GM18907 (cell line): ENCODE data around the gene CD38.
"Not testable (repeated sequence)": the region's sequence is repeated elsewhere in the genome, so short reads cannot be mapped to it uniquely, and the experiment has no call there.

Source experiments
- ATAC-seq: cut with Tn5 transposase; IDR thresholded peaks from one replicate; pipeline ENCODE4 v1.9.1; 2021; ENCODE audit warnings: mild to moderate bottlenecking, moderate library complexity; ENCODE audit not compliant: unreplicated experiment

CD38 gene

GRCh38 chr4:15794905-15795304 lies 16.8 kb downstream of the CD38 start:
- ATAC-seq: peak; percentile 51

GRCh38 chr4:15797320-15797719 lies 19.2 kb downstream of the CD38 start:
- ATAC-seq: no peak

DNA sequence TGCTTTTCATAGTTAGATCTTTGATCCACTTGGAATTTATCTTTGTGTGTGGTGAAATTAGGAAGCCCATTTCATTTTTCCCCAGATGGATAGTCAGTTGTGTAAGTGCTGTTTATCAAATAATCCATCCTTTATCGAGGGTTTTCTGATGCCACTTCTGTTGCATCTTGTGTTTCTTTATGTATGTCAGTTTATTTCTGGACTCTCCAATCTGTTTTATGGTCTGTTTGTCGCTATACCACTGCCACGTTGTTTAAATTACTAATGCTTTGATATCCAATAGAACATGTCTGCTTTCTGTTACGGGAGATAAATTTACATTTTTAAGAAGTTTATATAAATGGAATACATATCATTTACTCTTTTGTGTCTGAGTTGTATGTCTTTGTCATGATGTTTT lies 21.0 kb downstream of the CD38 start:
- no peak for ATAC-seq

GRCh38 chr4:15799701-15800100 lies 21.6 kb downstream of the CD38 start:
- no peak for ATAC-seq

GRCh38 chr4:15802497-15802896 lies 24.4 kb downstream of the CD38 start:
- ATAC-seq: not testable (repeated sequence)

GRCh38 chr4:15805583-15806517 lies 27.7 kb downstream of the CD38 start:
- peak; percentile 33 for ATAC-seq

- ATAC-seq: peak; percentile 91
Measured at GRCh38 chr4:15809058-15809457, 30.9 kb downstream of the CD38 start.

- ATAC-seq: peak; percentile 21
Measured at GRCh38 chr4:15809466-15809865, 31.3 kb downstream of the CD38 start.

DNA sequence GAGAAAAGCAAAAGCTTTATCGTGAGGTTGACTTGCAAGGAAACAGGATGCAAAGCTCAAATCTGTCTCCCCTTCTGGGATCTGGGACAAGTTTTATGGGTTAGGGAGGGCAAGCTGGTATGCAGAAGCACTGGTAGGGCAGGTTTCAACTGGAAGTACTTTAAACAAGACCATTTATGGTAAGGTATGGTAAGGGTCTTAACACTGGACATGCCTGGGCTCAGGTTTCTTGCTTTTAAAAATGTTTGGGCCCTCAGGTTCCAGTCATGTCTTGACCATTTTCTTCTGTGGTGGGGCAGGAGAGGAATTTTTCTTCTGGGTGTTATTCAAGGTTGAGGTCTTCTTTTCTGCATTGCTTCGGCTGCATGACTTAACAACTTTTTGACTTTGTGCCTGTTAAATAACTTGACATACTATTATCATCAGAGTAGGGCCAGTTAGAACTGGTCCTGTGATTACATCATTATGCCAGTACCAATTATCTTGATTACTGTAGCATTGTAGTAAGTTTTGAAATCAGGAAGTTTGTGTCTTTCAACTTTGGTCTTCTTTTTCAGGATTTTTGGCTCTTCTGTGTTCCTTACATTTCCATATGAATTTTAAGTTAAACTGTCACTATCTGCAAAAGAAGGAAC lies 33.7 kb downstream of the CD38 start:
- ATAC-seq: no peak

GRCh38 chr4:15832523-15833451 lies 54.7 kb downstream of the CD38 start:
- no peak for ATAC-seq

GRCh38 chr4:15833801-15834200 lies 55.7 kb downstream of the CD38 start:
- ATAC-seq: no peak

DNA sequence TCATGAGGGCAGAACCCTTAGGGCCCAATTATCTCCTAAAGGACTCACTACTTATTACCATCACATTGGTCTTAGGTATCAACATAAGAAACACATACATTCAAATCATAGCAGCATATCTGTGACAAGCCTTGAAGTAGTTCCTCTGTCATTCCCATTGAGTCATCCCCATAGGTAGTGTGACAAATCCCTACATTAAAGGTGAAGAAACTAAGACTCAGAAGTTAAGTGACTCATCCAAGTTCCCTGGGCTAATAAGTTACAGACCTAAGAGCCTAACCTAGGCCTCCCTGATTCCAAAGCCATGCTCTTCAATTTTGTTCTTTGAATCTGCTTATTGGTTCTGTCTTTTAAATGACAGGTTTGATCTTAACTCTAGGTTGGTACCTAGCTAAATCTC lies 58.2 kb downstream of the CD38 start:
- ATAC-seq: no peak

DNA sequence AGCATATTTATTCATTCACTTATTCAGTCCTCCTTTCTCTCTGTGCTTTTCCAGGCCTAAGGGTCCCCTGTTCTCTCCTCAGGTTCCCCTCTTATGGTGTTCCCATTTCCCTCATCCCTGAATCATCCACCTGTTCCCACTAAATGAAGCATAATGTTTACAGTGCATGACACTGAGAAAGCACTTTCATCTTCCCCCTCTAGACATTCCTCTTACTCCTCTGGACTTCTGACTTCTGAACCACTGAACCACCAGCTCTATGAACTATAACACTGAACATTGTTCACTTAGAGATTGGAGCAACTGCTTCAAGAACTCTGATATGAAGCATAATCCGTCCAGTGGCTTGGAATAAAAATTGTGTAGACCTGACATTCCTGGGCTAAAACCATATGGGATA lies 59.5 kb downstream of the CD38 start:
- no peak for ATAC-seq

GRCh38 chr4:15841194-15841730 lies 63.1 kb downstream of the CD38 start:
- ATAC-seq: not testable (repeated sequence)

GRCh38 chr4:15847746-15848145 lies 69.6 kb downstream of the CD38 start:
- ATAC-seq: no peak

- no peak for ATAC-seq
Measured at GRCh38 chr4:15848191-15848842, 70.2 kb downstream of the CD38 start.

- ATAC-seq: no peak
Measured at GRCh38 chr4:15851969-15852368, 73.8 kb downstream of the CD38 start.

- no peak for ATAC-seq
Measured at GRCh38 chr4:15852524-15852923, 74.4 kb downstream of the CD38 start.

GRCh38 chr4:15853345-15853744 lies 75.2 kb downstream of the CD38 start:
- ATAC-seq: no peak

GRCh38 chr4:15855804-15856475 lies 77.8 kb downstream of the CD38 start:
- no peak for ATAC-seq
